Liver (tissue), 3 donors: Measurements from ENCODE around the gene LYSMD2.

ENCODE experiments used
- CTCF ChIP-seq: fragments of 150-350 bp; IDR thresholded peaks from 2 replicates; pipeline ENCODE4 v1.5.1; 2017; ENCODE audit warnings: improper control_type of control experiment, low read depth, low read length; ENCODE audit not compliant: missing input control
- EGR1 ChIP-seq, 2 donors: IDR thresholded peaks; 2 replicates each; pipeline ENCODE4 v1.6.1; 2016 to 2018; ENCODE audit warnings: antibody characterized with exemption in 2 of 2, low read depth in 2 of 2
- JUND ChIP-seq, 2 donors: IDR thresholded peaks; 2 replicates each; pipeline ENCODE4 v1.6.1; 2016; ENCODE audit warnings: antibody characterized with exemption in 2 of 2
- RXRA ChIP-seq, 2 donors: IDR thresholded peaks; 2 replicates each; pipeline ENCODE4 v1.6.1; 2017 to 2018; ENCODE audit warnings: antibody characterized with exemption in 2 of 2, mild to moderate bottlenecking in 1 of 2
- YY1 ChIP-seq: IDR thresholded peaks from 2 replicates; pipeline ENCODE4 v1.6.1; 2016; ENCODE audit warnings: antibody characterized with exemption, mild to moderate bottlenecking
- ZBTB33 ChIP-seq: IDR thresholded peaks from 2 replicates; pipeline ENCODE4 v1.6.1; 2016; ENCODE audit warnings: antibody characterized with exemption
- TF ChIP-seq, protein P1 (sequence below): IDR thresholded peaks from 2 replicates; pipeline ENCODE4 v1.6.1; 2016; ENCODE audit warnings: antibody characterized with exemption
- donor health status: healthy.
- donor health status: healthy.

DNA sequence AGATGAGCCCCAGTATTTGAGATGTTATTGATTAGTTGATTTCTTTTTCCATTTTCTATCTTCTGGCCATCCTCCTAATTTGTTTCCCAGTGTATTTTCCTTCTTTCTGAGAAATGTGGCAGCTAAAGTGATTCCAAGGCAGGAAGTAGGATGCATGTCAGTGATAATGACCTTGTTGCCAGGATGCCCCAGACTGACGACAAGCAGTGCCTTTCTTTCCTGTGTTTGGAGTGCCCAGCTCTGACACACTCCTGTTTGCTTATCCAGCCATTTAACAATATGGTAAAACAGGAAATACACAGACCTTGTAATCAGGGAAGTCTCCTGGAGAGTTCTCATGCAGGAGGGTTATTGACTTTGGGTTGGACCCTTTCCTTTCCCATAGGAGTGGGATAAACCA is 34.3 kb upstream of the LYSMD2 start:
- no peak for TF ChIP-seq CTCF
- no peak for TF ChIP-seq ZBTB33
- TF ChIP-seq, protein P1, sequence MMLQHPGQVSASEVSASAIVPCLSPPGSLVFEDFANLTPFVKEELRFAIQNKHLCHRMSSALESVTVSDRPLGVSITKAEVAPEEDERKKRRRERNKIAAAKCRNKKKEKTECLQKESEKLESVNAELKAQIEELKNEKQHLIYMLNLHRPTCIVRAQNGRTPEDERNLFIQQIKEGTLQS, result no peak
- no peak for TF ChIP-seq RXRA (IDR thresholded peaks at IDR 0.05)
- no peak for TF ChIP-seq EGR1 (IDR thresholded peaks at IDR 0.05; ENCODE audit: low read depth in 2 of 2)
- TF ChIP-seq JUND (IDR thresholded peaks at IDR 0.05), result no peak
- no peak for TF ChIP-seq YY1
